HCT116 (cell line): ENCODE data around the gene CALCOCO1. TPM values are rescaled to one million over a fixed set of nuclear protein-coding genes. Genes with fewer than 3 reads are reported as not detected.

Source experiments
- ATAC-seq: fragments of 200-7000 bp; cut with Tn5 transposase; 2 replicates; pipeline ENCODE4 v1.9.1; 2020; ENCODE audit warnings: mild to moderate bottlenecking, moderate library complexity
- BruUV-seq: library from RNA; stranded (reverse); fragments of 400-500 nt; replicated peaks from 2 replicates; lab custom pipeline; 2021; lab: Mats Ljungman, UMichigan
- CTCF ChIA-PET: fragments of 300-600 bp; sonication (Branson Sonifier 250); formaldehyde crosslinking; loops from one replicate; lab custom pipeline; 2021; ENCODE audit warnings: antibody characterized with exemption; lab: Charles Lee
- POLR2A ChIA-PET: fragments of 300-600, 350-600 bp; sonication (Branson Sonifier 250); formaldehyde crosslinking; loops from one replicate; lab custom pipeline; 2021; ENCODE audit warnings: antibody characterized with exemption; lab: Charles Lee
- RAD21 ChIA-PET, 2 experiments: fragments of 300-600 bp; sonication (Branson Sonifier 250); formaldehyde crosslinking; loops; one replicate each; lab custom pipeline; 2023; ENCODE audit warnings: low total read pairs in 2 of 2; ENCODE audit not compliant: uncharacterized antibody in 2 of 2, unreplicated experiment in 2 of 2, low non-redundant PET in 1 of 2; lab: Charles Lee
- DNase-seq: peaks from one replicate; pipeline ENCODE4 v3.0.0-alpha.2; 2010; ENCODE audit warnings: low read depth, low spot score
- H2AFZ ChIP-seq: fragments of 200-600 bp; shearing (Covaris generic), sonication (generic); 2 replicates; pipeline ENCODE4 v1.6.1; 2017; ENCODE audit warnings: low read depth, mixed run types, mixed read lengths, antibody characterized with exemption, low read length; ENCODE audit not compliant: poor library complexity, severe bottlenecking
- H3K27ac ChIP-seq: 2 replicates; pipeline ENCODE4 v1.5.1; 2012; ENCODE audit warnings: low read depth, low read length
- H3K27me3 ChIP-seq: fragments of 200-600 bp; sonication (generic); 2 replicates; pipeline ENCODE4 v1.6.1; 2016; ENCODE audit warnings: mixed run types, low read length, mixed read lengths; ENCODE audit not compliant: insufficient read depth
- H3K36me3 ChIP-seq, 2 experiments: fragments of 200-500 bp in 1 of 2; fragments of 200-600 bp in 1 of 2; sonication (Bioruptor generic) in 1 of 2; sonication (generic) in 1 of 2; 2 replicates each; pipeline versions ENCODE4 v1.5.1 to v1.6.1; 2014 to 2016; ENCODE audit warnings: low read length in 2 of 2, inconsistent platforms in 1 of 2, mixed read lengths in 1 of 2, mixed run types in 1 of 2; ENCODE audit not compliant: insufficient read depth in 2 of 2, control insufficient read depth in 1 of 2
- H3K4me1 ChIP-seq, 2 experiments: fragments of 200-600 bp in 1 of 2; sonication (generic) in 1 of 2; 2 replicates each; pipeline versions ENCODE4 v1.5.1 to v1.6.1; 2012 to 2017; ENCODE audit warnings: low read length in 2 of 2, inconsistent platforms in 1 of 2, mild to moderate bottlenecking in 1 of 2, mixed read lengths in 1 of 2, mixed run types in 1 of 2, moderate library complexity in 1 of 2; ENCODE audit not compliant: insufficient read depth in 2 of 2, control insufficient read depth in 1 of 2
- H3K4me2 ChIP-seq: fragments of 200-600 bp; sonication (generic); 2 replicates; pipeline ENCODE4 v1.6.1; 2017; ENCODE audit warnings: mixed run types, low read length, mixed read lengths
- H3K4me3 ChIP-seq, 2 experiments: fragments of 200-600 bp in 1 of 2; sonication (generic) in 1 of 2; replicated peaks in 1 of 2; 2 replicates each; pipeline ENCODE4 v1.5.1; 2011 to 2016; ENCODE audit warnings: low read length in 2 of 2, control low read depth in 1 of 2, low read depth in 1 of 2, mild to moderate bottlenecking in 1 of 2, mixed read lengths in 1 of 2, mixed run types in 1 of 2
- H3K79me2 ChIP-seq: fragments of 200-600 bp; sonication (generic); 2 replicates; pipeline ENCODE4 v1.6.1; 2017; ENCODE audit warnings: mild to moderate bottlenecking, mixed run types, low read length, moderate library complexity, mixed read lengths; ENCODE audit not compliant: insufficient read depth
- H3K9ac ChIP-seq: fragments of 200-600 bp; sonication (generic); 2 replicates; pipeline ENCODE4 v1.6.1; 2016; ENCODE audit warnings: low read length, mixed read lengths
- H3K9me2 ChIP-seq: fragments of 200-600 bp; sonication (generic), shearing (Covaris generic); 2 replicates; pipeline ENCODE4 v1.6.1; 2017; ENCODE audit warnings: mixed run types, mild to moderate bottlenecking, moderate library complexity; ENCODE audit not compliant: insufficient read depth
- H3K9me3 ChIP-seq, 2 experiments: fragments of 200-500 bp in 1 of 2; fragments of 200-600 bp in 1 of 2; sonication (Bioruptor generic) in 1 of 2; sonication (generic) in 1 of 2; 2 replicates each; pipeline ENCODE4 v1.6.1; 2014 to 2017; ENCODE audit warnings: low read length in 2 of 2, mixed read lengths in 2 of 2, inconsistent platforms in 1 of 2, low read depth in 1 of 2, mild to moderate bottlenecking in 1 of 2, mixed run types in 1 of 2, moderate library complexity in 1 of 2; ENCODE audit not compliant: control insufficient read depth in 1 of 2, insufficient read depth in 1 of 2
- H4K20me1 ChIP-seq: fragments of 200-600 bp; sonication (generic), shearing (Covaris generic); 2 replicates; pipeline ENCODE4 v1.6.1; 2017; ENCODE audit warnings: mixed run types, mild to moderate bottlenecking, moderate library complexity; ENCODE audit not compliant: insufficient read depth
- CBX3 ChIP-seq: IDR thresholded peaks from 2 replicates; pipeline ENCODE4 v1.6.1; 2012; ENCODE audit warnings: low read depth
- EZH2 ChIP-seq: fragments of 200-600 bp; sonication (generic); IDR thresholded peaks from 2 replicates; pipeline ENCODE4 v1.6.1; 2017; ENCODE audit warnings: antibody characterized with exemption, mixed run types
- FOSL1 ChIP-seq: IDR thresholded peaks from 2 replicates; pipeline ENCODE4 v1.6.1; 2012; ENCODE audit warnings: low read depth
- JUND ChIP-seq: IDR thresholded peaks from 2 replicates; pipeline ENCODE4 v1.6.1; 2012
- POLR2A ChIP-seq: IDR thresholded peaks from 2 replicates; pipeline ENCODE4 v1.7.0; 2011; ENCODE audit warnings: borderline replicate concordance; ENCODE audit not compliant: insufficient read depth, insufficient read length; ENCODE audit errors: extremely low read depth
- POLR2AphosphoS5 ChIP-seq: IDR thresholded peaks from 2 replicates; pipeline ENCODE4 v1.6.1; 2011; ENCODE audit warnings: mild to moderate bottlenecking, low read depth, low read length, moderate library complexity
- RAD21 ChIP-seq: IDR thresholded peaks from 2 replicates; pipeline ENCODE4 v1.6.1; 2012; ENCODE audit warnings: low read depth, mild to moderate bottlenecking
- SRF ChIP-seq: IDR thresholded peaks from 2 replicates; pipeline ENCODE4 v1.6.1; 2012; ENCODE audit warnings: low read depth
- intact Hi-C: fragments of 100-400 bp; cut with micrococcal nuclease; formaldehyde crosslinking; loops from 2 replicates; pipeline ENCODE4 v1.10.0; 2022
- total RNA-seq: library from RNA; stranded (reverse); gene quantifications from one replicate; pipeline ENCODE4 v1.2.1, GENCODE V29; 2021; ENCODE audit not compliant: unreplicated experiment
- TF ChIP-seq, protein P1 (sequence below): IDR thresholded peaks from 2 replicates; pipeline ENCODE4 v1.6.1; 2012; ENCODE audit warnings: low read depth
- TF ChIP-seq, protein P2 (sequence below): IDR thresholded peaks from 2 replicates; pipeline ENCODE4 v1.6.1; 2012
- TF ChIP-seq, protein P3 (sequence below): IDR thresholded peaks from 2 replicates; pipeline ENCODE4 v1.6.1; 2011; ENCODE audit warnings: mild to moderate bottlenecking, low read length, moderate library complexity; ENCODE audit not compliant: insufficient replicate concordance; ENCODE audit errors: extremely low read depth
- TF ChIP-seq, protein P4 (sequence below): IDR thresholded peaks from 2 replicates; pipeline ENCODE4 v1.6.1; 2012

Gene CALCOCO1
- total RNA-seq, 1 experiment from 2014 or later: 42.6 TPM

DNA sequence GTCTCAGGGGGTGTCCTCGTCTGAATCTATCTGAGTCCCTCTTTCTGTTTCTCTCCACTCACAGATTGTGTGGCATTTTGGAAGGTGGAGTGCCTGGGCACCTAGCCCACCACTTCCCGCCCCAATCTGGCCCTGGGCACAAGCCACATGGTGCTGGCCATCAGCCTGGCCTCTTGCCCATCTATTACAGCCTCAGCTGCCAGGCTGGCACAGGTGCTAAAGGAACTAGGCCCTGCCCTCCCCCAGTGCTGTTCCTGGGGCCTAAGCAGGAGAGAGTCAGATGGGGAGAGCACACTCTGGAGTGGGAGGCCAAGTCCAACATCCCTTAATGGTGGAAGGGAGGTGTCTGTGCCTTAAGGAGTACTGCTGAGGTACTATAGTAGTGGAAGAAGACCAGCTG is 8.3 kb upstream of the CALCOCO1 start (continued):
- TF ChIP-seq, protein P1, sequence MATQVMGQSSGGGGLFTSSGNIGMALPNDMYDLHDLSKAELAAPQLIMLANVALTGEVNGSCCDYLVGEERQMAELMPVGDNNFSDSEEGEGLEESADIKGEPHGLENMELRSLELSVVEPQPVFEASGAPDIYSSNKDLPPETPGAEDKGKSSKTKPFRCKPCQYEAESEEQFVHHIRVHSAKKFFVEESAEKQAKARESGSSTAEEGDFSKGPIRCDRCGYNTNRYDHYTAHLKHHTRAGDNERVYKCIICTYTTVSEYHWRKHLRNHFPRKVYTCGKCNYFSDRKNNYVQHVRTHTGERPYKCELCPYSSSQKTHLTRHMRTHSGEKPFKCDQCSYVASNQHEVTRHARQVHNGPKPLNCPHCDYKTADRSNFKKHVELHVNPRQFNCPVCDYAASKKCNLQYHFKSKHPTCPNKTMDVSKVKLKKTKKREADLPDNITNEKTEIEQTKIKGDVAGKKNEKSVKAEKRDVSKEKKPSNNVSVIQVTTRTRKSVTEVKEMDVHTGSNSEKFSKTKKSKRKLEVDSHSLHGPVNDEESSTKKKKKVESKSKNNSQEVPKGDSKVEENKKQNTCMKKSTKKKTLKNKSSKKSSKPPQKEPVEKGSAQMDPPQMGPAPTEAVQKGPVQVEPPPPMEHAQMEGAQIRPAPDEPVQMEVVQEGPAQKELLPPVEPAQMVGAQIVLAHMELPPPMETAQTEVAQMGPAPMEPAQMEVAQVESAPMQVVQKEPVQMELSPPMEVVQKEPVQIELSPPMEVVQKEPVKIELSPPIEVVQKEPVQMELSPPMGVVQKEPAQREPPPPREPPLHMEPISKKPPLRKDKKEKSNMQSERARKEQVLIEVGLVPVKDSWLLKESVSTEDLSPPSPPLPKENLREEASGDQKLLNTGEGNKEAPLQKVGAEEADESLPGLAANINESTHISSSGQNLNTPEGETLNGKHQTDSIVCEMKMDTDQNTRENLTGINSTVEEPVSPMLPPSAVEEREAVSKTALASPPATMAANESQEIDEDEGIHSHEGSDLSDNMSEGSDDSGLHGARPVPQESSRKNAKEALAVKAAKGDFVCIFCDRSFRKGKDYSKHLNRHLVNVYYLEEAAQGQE: no peak
- TF ChIP-seq EZH2: no peak
- no peak for TF ChIP-seq FOSL1
- no peak for TF ChIP-seq CBX3
- no peak for TF ChIP-seq POLR2AphosphoS5
- no peak for TF ChIP-seq SRF
- TF ChIP-seq RAD21: no peak
- TF ChIP-seq, protein P2, sequence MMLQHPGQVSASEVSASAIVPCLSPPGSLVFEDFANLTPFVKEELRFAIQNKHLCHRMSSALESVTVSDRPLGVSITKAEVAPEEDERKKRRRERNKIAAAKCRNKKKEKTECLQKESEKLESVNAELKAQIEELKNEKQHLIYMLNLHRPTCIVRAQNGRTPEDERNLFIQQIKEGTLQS: no peak

DNA sequence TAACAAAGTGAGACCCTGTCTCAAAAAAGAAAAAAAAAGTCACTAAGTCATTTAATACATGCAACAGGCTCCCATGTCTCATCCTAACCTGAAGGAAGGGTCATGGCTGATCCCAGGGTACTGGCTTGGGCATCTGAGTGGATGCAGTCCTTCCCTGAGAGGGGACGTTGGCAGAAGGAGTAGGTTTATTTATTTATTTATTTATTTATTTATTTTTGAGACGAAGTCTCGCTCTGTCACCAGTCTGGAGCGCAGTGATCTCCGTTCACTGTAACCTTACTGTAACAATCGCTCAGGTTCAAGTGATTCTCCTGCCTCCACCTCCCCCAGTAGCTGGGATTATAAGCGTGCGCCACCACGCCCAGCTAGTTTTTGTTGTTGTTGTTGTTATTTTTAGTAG is 7.2 kb upstream of the CALCOCO1 start:
- RAD21 ChIA-PET: no interaction called here
- BruUV-seq: no TSS peak
- Histone ChIP-seq H3K9me2 (no peaks in the 10 kb centered on the region), H3K27ac (no peak overlapping the region), H3K4me1 (peaks cover 2 to 7% of the 10 kb centered on the region in 2 experiments; a peak in 3 of 4 replicates), H3K27me3 (no peaks in the 10 kb centered on the region), H3K4me3 (no peak overlapping the region), H4K20me1 (no peaks in the 10 kb centered on the region), H2AFZ (no peak overlapping the region), H3K9me3 (no peaks in the 10 kb centered on the region), H3K36me3 (no peaks in the 10 kb centered on the region), H3K4me2 (no peak overlapping the region), H3K79me2 (no peaks in the 10 kb centered on the region), H3K9ac (no peak overlapping the region)
- DNase-seq: no peak
- POLR2A ChIA-PET: no interaction called here
- TF ChIP-seq, protein P3, sequence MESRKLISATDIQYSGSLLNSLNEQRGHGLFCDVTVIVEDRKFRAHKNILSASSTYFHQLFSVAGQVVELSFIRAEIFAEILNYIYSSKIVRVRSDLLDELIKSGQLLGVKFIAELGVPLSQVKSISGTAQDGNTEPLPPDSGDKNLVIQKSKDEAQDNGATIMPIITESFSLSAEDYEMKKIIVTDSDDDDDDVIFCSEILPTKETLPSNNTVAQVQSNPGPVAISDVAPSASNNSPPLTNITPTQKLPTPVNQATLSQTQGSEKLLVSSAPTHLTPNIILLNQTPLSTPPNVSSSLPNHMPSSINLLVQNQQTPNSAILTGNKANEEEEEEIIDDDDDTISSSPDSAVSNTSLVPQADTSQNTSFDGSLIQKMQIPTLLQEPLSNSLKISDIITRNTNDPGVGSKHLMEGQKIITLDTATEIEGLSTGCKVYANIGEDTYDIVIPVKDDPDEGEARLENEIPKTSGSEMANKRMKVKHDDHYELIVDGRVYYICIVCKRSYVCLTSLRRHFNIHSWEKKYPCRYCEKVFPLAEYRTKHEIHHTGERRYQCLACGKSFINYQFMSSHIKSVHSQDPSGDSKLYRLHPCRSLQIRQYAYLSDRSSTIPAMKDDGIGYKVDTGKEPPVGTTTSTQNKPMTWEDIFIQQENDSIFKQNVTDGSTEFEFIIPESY: no peak
- no peak for TF ChIP-seq JUND
- TF ChIP-seq RAD21: no peak
- TF ChIP-seq POLR2A: no peak
- TF ChIP-seq, protein P4, sequence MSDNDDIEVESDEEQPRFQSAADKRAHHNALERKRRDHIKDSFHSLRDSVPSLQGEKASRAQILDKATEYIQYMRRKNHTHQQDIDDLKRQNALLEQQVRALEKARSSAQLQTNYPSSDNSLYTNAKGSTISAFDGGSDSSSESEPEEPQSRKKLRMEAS: no peak
- TF ChIP-seq, protein P1: no peak
- no peak for ATAC-seq
- CTCF ChIA-PET: interaction anchor here (1.0 to 2.5 kb wide), 3 partner anchors 9 to 32 kb away, joined by 4 to 20 read pairs (median 5); no protein-coding TSS in a partner anchor
- intact Hi-C loops: no loop called here
